Measurements from ENCODE around the gene HMGN3. TPM values are rescaled to one million over a fixed set of nuclear protein-coding genes. Genes with fewer than 3 reads are reported as not detected.
A peak's percentile ranks its signal among the peaks of the same experiment; 100 is the strongest.

HMGN3 gene
- total RNA-seq, 1 experiment from 2014 or later = 67.3 TPM

DNA sequence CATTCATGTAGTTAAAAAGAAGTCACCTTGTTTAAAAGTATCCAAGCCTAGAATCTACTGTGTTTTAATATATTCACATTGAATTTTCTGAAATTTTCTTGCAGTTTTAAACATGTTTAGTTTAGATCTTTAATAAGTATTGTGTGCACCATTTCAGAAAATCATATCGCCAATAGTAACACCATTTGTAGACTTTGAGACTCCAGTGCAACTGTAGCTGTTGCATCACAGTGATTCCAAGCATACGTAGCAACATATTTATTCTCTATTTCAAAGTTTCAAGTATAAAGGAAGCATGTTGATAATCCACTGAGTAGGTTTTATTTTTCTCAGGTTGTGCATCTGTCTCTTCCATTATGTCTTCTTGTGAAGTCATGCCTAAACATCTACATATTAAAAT is 46.4 kb downstream of the HMGN3 start:
- no peak for DNase-seq (ENCODE audit: low read depth)

DNA sequence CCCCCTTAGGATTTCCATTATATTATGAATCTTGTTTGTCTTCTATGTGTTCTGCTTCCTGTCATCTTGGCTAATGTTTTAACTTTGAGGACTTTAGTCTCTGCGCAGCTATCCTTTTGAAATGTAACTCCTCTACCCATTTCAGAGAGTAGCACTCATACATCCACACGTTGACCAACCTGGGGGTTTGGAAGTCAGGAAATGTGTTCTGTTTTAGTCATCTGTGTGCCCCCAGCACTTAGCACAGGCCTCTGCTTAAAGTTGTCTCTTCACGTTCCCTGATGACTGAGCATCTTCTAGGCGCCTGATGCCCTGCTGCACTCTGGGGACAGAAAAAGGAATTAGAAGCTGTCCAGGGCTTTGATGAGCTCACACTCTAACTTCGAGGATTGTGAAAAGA is 47.9 kb downstream of the HMGN3 start:
- no peak for DNase-seq (ENCODE audit: low read depth)

DNA sequence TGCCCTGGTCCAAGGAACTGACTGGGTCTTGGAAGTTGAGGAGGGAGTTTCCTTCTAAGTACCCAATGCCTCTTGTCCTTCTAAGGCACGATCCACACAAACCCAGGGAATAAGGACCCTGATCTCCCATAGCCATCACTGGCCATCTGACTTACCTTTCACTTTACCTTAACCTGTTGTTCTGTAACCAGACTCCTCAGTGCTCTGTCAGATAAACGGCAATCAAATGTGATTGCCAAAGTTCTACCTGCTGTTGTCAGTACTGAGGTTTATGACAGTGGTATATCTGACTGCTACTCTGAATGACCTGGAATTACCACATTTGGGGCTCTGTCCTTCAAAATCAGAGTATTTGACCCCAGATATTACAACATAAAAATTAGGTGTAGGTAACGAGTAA is 49.8 kb downstream of the HMGN3 start:
- no peak for DNase-seq (ENCODE audit: low read depth)

- no peak for DNase-seq (ENCODE audit: low read depth)
Measured at GRCh38 chr6:79184086-79184485, 50.4 kb downstream of the HMGN3 start.

DNA sequence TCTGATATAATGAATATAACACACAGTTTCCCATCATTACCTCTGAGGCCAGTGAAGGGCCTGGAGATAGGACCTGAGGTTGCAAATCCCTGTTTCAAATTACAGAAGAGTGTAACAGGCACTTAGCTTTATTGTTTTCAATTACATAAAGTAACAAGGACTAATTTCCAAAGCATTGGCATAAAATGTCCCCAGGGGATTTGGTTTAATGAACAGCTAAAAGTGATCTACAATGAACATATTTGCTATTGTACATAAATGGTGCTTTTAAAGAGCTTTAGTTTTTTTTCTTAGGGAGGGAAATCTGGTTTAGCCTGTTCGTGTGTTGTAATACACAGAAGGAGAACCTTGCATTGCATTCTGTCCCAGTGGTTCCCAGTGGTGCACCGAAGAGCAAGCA is 54.4 kb downstream of the HMGN3 start:
- DNase-seq (ENCODE audit: low read depth) = no peak

DNA sequence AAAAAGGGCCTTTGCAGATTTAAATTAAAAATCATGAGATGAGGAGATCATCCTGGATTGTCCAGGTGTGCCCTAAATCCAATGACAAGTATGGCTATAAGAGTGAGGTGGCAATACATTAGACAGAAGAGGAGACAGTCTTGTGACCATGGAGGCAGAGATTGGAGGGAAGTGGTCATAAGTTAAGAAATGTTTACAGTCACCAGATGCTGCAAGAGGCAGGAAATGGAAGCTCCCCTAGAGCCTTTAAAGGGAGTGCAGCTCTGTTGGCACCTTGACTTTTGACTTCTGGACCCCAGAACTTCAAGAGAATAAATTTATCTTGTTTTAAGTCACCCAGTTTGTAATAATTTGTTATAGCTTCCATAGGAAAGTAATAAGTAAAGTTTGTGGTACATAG is 61.1 kb downstream of the HMGN3 start:
- DNase-seq (ENCODE audit: low read depth) = no peak

GRCh38 chr6:79170959-79171358 is 63.5 kb downstream of the HMGN3 start:
- peak; percentile 20 for DNase-seq (ENCODE audit: low read depth)

DNA sequence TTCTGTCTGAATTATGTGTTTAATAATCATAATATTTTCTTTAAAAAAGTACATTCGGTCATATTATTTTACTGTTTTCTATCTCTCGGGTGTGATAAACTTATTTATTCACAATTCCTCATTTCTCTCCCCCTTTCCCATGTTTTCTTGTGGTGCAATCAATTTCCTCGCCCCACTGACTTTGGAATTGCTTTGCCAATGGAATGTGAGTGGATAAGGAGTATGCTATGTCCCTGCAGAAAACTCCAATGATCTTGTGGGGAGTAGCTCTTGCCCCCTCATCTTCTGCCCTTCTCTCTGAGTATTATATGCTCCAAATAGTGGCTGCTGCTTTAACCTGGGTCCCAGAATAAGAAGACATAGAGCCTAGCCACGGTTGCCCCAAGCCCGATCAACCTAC is 64.1 kb downstream of the HMGN3 start:
- no peak for DNase-seq (ENCODE audit: low read depth)

GRCh38 chr6:79168695-79168980 is 65.8 kb downstream of the HMGN3 start:
- no peak for DNase-seq (ENCODE audit: low read depth)

GRCh38 chr6:79167931-79168694 is 66.4 kb downstream of the HMGN3 start:
- DNase-seq (ENCODE audit: low read depth) = peak; percentile 13

- DNase-seq (ENCODE audit: low read depth) = no peak
Measured at GRCh38 chr6:79159846-79160245, 74.6 kb downstream of the HMGN3 start.

- DNase-seq (ENCODE audit: low read depth) = peak; percentile 56
Measured at GRCh38 chr6:79158856-79159516, 75.5 kb downstream of the HMGN3 start.

- DNase-seq (ENCODE audit: low read depth) = no peak
Measured at GRCh38 chr6:79157961-79158644, 76.4 kb downstream of the HMGN3 start.

DNA sequence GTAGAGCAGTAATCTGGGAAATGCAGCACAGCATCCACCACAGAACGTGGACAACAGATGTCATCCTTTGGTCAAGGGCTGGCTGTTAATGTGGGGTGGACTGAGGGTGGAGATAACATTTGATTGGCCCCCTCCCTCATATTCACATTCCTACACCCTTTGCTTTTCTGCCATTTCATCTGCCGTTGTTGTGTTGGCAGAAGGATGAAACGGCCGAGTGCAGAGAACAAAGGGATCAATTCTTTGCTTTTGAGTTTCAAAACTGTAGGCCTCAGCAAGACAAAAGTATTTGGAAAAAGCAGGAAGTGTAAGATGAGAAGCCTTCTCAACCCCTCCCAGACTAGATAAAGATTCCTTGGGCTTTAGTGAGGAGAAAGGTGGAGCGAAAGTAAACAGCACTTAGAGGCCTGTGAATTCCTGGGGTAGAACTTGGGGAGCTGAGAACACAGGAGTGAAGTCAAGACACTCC is 82.2 kb downstream of the HMGN3 start:
- peak; percentile 47 for DNase-seq (ENCODE audit: low read depth)

Other genes starting within 250 kb of the HMGN3 start
- 10.3 and 11.3 TPM in 2 replicates for gene PHIP, start 156.4 kb downstream of the HMGN3 start, total RNA-seq (2014; rRNA removed; shearing (Covaris generic))

Data from HT1080 (cell line).